GM18520 (cell line): ENCODE data around the gene NELFE.
"Not testable (repeated sequence)": the region's sequence is repeated elsewhere in the genome, so short reads cannot be mapped to it uniquely, and the experiment has no call there.

ENCODE experiments used
- ATAC-seq: cut with Tn5 transposase; IDR thresholded peaks from one replicate; pipeline ENCODE4 v1.9.1; 2021; ENCODE audit not compliant: unreplicated experiment

NELFE gene, protein sequence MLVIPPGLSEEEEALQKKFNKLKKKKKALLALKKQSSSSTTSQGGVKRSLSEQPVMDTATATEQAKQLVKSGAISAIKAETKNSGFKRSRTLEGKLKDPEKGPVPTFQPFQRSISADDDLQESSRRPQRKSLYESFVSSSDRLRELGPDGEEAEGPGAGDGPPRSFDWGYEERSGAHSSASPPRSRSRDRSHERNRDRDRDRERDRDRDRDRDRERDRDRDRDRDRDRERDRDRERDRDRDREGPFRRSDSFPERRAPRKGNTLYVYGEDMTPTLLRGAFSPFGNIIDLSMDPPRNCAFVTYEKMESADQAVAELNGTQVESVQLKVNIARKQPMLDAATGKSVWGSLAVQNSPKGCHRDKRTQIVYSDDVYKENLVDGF

DNA sequence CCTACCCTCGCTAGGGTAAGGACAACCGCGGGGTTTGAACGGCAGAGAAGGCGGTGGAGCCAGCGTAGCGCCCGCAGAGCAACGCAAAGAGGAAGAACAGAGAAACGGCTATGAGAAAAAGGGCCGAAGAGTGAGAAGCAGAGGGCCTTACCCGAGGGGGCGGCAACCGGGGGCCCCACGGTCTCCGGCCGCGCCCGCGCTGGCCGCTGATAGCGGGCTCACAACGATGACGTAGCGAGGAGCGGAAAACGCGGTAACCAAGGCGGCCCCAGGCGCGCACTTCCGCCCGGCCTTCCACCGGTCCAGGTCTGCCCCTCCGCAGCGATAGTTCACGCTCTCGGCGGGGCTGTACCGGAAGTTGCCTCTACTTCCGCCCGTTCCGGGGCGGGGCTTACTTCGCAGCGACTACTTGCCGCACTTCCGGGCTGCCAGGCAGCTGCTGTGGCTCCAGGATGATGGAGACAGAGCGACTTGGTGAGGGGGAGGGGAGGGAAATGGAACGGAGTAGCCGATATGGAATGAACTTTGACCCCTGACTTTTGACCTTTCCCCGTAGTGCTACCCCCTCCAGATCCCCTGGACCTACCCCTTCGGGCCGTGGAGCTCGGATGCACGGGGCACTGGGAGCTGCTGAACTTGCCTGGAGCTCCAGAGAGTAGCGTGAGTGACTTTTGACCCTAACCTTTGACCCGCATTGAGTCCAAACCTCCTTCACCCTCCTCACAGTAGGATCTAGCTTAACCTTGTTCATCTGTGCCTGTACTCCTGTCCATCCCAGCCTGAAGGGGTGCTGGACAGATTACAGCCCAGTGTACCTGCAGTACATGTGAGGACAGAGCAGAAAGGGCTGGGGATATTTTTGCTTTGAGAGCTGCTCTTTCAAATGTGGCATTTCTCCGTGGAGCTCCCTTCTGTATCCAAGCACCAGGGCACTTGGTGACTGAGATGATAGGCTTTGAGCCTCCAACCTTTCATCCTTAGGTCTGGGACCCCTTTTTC is at the start of gene NELFE, which contains the start of gene SKIC2:
Gene NELFE, minus strand, starts transcription at position 231 of the 999 bp plus-strand sequence. CDS start 525 bp downstream, outside the sequence.
Gene SKIC2, plus strand, starts transcription at position 435 of the 999 bp plus-strand sequence. Its CDS starts 18 bp downstream, at position 453.
- ATAC-seq, result peak; percentile 97

DNA sequence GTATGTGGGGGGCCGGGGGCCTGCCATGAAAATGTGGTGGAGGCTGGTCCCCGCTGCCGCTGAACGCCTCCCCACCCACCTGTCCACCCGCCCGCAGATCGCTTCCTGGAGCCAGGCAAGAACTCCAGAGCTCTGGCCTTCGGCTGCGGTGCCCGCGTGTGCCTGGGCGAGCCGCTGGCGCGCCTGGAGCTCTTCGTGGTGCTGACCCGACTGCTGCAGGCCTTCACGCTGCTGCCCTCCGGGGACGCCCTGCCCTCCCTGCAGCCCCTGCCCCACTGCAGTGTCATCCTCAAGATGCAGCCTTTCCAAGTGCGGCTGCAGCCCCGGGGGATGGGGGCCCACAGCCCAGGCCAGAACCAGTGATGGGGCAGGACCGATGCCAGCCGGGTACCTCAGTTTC is 49.3 kb upstream of the NELFE start:
- ATAC-seq, result not testable (repeated sequence)

DNA sequence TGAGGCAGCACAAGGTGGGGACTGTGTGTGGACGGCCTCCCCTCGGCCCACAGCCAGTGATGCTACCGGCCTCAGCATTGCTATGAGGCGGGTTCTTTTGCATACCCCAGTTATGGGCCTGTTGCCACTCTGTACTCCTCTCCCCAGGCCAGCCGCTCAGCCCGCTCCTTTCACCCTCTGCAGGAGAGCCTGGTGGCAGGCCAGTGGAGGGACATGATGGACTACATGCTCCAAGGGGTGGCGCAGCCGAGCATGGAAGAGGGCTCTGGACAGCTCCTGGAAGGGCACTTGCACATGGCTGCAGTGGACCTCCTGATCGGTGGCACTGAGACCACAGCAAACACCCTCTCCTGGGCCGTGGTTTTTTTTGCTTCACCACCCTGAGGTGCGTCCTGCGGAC is 48.3 kb upstream of the NELFE start:
- ATAC-seq, result not testable (repeated sequence)

DNA sequence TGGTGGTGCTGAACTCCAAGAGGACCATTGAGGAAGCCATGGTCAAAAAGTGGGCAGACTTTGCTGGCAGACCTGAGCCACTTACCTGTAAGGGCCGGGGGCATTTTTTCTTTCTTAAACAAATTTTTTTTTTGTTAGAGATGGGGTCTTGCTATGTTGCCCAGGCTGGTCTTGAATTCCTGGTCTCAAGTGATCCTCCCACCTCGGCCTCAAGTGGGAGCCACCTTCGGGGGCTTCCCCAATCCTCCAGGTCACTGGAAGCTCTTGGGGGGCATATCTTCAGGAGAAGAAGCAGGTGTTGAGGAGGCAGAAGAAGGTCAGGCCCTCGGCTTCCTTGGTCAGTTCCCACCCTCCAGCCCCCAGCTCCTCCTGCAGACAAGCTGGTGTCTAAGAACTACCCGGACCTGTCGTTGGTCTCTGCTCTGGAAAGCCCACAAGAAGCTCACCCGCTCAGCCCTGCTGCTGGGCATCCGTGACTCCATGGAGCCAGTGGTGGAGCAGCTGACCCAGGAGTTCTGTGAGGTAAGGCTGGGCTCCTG is 47.3 kb upstream of the NELFE start:
- ATAC-seq, result not testable (repeated sequence)

DNA sequence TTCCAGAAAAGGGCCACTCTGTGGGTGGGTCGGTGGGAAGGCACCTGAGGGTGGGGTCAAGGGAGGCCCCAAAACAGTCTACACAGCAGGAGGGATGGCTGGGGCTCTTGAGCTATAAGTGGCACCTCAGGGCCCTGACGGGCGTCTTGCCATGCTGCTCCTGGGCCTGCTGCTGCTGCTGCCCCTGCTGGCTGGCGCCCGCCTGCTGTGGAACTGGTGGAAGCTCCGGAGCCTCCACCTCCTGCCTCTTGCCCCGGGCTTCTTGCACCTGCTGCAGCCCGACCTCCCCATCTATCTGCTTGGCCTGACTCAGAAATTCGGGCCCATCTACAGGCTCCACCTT is 46.7 kb upstream of the NELFE start:
- ATAC-seq, result not testable (repeated sequence)

DNA sequence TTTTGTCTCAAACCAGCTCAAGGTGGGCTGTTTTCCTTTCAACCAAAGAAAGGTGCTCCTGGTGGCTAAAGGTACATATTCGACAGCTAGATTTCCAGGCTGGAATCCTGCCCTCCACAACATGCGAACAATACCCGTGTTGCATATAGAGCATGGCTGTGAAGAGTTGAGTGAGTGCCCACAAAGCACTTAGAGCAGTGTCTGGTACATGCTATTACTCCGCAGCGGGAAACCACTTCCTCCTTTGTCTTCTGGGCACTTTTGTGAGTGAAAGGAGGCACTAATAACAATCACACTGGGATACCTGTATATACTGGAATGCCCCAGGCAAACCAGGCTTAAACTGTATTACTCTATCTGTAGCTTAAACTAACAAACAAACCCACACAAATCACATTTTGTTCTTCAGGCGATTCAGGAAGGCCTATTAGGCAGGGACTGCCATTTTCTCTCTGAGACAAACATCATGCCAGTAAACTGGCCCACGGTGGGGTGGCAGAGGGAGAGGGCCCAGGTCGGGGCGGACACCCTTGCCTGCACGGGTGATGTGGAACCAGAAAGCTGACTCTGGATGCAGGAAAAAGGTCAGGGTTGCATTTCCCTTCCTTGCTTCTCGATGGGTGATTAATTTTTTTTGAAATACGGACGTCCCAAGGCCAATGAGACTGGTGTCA is 46.2 kb upstream of the NELFE start:
- ATAC-seq, result not testable (repeated sequence)

DNA sequence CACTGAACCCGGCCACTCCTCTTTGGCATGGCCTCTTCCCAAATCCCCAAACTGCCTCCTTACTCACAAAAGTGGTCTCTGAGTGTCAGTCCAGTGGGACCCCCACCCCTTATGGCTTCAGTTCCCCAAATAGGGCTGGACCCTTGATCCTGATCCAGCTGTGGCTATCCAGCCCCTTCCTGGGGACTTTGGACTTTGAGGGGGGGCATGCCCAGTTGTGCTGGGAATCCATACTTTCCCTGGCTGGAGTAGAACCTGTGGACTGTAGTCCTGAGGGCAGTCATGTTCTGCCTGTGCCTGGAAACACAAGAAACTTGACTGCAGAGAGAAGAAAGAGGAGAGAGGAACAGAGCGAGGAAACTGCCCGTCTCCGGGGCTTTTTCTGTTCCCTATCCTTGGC is 45.6 kb upstream of the NELFE start:
- ATAC-seq, result not testable (repeated sequence)

DNA sequence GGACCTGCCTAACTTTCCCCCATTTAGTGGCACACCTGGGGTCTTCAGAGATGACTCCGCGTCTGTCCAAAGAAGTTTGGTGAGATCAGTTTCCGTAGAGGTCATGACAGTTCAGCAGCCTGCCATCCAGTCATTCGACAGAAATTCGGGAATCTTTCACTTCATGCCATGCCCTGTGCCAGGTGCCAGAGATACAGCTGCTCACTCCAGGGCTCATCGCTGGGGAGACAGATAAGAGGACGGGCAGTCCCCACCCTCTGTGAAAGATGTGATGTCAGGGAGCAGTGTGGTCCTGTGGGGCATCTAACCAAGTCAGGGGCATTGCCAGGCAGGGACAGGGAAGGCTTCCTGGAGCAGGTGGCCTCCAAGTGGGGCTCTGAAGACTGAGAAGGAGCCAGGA is 44.5 kb upstream of the NELFE start:
- not testable (repeated sequence) for ATAC-seq

DNA sequence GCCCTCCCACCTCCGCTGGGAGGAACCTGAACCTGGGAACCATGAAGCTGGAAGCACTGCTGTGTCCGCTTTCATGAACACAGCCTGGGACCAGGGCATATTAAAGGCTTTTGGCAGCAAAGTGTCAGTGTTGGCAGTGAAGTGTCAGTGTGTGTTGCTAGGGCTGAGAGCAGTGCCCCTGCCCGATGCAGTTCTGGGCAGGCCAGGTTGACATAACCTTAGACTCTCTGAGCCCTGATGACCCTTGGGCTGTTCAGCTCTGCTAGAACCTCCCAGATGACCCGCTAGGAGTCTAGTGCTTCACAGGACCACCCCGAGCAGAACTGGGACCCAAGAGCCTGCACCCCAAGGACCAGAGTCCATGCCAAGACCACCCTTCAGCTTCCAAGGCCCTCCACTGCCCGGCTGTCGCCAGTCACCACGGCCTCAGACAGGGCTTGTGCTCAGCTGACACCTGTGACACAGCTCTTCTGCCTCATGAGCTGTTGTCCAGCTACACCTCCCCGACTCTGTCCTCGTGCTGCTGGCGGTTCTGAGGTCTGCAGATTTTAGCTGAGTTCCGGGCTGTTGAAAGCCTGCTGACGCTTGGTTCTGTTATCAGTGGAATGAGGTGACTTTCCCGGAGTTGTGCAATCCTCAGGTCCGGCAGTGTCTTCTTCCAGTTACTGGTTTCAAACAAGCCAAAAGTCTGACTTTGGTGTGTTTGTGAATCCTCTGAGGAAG is 43.9 kb upstream of the NELFE start:
- ATAC-seq, result not testable (repeated sequence)

DNA sequence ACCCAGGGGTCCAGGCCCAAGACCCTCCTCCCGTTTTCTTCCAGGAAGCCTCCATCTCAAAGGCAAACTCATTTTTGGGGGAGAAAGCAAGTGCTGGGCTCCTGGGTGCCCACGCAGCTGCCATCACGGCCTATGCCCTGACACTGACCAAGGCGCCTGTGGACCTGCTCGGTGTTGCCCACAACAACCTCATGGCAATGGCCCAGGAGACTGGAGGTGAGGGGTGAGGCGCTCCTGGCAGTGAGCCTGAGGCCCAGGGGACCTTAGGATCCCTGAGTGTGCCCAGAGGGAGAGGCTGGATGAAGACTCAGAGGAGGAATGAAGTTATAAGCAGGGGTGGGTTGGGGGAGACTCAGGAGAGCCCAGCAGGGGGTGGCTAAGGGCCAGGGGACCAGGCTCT is 37.6 kb upstream of the NELFE start:
- ATAC-seq, result not testable (repeated sequence)

DNA sequence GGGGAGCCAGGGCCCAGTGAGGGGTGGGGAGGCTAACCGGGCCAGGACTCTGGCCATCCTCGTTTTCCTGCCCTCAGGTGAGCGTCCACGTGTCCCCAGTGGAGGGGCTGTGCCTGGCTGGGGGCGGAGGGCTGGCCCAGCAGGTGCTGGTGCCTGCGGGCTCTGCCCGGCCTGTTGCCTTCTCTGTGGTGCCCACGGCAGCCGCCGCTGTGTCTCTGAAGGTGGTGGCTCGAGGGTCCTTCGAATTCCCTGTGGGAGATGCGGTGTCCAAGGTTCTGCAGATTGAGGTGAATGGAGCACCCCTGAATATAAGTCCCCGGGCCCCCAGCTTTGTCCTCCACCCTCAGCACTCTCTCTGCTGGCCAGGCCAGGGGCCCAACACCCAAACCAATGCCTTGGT is 35.6 kb upstream of the NELFE start:
- not testable (repeated sequence) for ATAC-seq

DNA sequence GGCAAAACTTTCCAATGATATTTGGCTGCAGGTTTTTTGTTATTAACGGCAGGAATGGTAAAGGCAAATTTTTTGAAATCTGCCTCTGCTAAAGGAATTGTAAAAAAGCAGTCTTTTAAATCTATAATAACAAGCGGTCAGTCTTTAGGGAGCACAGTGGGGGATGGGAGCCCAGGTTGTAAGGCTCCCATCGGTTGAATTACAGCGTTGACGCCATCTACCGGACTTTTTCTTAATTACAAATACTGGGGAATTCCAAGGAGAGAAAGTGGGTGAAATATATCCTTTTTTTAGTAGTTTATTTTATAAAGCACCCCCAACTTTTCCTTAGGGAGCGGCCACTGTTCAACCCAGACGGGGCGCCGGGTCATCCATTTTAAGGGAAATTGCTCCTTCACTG is 30.6 kb upstream of the NELFE start:
- ATAC-seq, result not testable (repeated sequence)

DNA sequence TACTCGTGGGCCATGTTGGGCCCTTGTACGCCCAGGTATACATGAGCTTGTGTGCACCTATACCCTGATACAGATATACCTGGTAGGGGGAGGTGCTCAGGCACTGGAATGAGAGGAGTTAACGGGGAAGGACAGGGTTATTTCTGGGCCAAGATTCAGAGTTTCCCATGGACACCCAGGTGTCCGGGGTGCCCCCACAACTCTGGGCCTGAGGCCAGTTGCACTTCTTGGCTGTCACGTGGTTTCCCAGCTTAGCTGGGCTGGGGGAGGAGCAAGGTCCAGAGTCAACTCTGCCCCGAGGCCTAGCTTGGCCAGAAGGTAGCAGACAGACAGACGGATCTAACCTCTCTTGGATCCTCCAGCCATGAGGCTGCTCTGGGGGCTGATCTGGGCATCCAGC is 23.0 kb upstream of the NELFE start, which contains the start of gene C4A:
Gene C4A, plus strand, starts transcription at position 314 of the 400 bp plus-strand sequence. Its CDS starts 51 bp downstream, at position 365.
- ATAC-seq, result not testable (repeated sequence)

DNA sequence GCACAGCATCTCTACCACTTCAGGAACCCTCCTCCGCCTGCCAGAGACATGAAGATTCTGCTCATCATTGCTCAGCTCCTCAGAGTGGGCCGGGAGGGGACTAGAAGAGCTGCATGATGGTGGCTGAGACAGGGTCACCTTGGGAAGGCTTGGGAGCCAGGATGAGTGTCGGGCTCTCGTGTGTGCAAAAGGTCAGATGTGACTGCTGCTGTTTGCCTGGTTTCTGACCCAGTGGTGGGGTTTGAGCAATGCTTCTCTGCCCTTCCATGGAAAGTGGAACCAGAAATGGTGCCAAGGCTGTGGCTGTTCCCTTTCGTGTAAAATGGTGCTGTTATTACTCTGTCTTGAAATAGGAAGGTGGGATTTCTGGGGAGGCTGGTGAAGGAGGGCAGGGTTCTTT is 22.2 kb upstream of the NELFE start:
- not testable (repeated sequence) for ATAC-seq

DNA sequence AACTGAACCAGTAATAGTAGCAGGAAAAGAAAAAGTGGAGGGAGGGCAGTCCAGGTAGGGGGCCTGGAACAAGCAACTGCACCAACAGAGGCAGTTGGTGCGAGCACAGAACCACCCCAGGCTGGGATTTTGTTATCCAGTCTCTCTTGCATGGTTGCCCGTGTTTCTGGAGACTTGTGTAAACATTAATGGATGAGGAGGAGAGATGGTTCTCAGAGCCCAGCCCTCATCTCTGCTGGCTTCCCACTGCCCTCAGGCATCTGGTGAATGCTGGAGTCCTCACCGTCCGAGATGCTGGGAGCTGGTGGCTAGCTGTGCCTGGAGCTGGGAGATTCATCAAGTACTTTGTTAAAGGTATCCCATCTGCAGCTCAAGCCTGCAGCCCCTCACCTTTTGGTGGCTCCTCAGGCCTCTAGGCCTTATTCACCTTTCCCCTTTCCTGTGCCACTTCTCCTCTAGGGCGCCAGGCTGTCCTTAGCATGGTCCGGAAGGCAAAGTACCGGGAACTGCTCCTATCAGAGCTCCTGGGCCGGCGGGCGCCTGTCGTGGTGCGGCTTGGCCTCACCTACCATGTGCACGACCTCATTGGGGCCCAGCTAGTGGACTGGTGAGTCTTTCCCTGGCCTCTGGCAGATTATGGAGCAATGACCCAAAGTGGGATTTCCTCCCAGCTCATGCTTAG is 21.6 kb upstream of the NELFE start:
- ATAC-seq, result not testable (repeated sequence)

DNA sequence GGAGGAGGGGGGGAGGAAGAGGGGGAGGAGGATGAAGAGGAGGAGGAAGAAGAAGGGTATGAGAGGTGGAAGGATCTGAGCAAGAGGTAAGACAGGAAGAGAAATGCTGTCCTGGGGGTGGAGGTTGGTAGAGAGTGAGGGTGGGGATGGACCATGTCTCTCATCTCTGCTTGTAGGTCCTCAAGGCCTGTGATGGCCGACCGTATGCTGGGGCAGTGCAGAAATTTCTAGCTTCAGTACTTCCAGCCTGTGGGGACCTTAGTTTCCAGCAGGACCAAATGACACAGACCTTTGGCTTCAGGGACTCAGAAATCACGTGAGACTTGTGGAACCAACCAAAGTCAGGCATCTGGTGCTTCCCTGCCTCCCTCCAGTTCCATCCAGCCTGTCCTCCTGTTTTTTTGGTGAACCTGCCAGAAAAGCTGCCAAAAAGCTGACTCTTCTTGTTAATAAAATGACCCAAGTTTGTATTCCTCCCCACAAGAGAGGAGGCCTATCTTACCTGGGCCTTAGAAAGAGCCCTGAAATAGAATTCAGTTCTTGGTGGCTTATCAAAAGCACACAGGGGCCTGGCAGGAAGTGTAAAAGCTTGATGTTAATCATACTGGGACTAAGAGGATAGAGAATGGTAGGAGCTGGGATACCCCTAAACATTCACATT is 20.6 kb upstream of the NELFE start:
- no peak for ATAC-seq

DNA sequence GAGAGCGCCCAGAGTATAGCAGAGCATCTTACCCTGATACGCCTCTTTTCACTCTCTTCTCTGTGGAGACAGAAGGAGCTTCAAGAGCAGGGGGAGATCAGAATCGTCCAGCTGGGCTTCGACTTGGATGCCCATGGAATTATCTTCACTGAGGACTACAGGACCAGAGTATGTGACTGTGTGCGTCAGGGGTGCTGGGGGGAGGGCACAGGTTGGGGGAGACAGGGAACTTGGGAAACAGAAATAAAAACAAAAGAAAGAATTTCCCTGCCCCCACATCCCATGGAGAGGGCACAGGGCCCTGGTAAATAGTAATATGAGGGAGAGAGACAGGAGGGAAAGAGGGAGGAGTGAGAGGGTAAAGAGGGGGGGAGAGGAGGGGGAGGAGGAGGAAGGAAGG is 20.1 kb upstream of the NELFE start:
- ATAC-seq, result no peak

DNA sequence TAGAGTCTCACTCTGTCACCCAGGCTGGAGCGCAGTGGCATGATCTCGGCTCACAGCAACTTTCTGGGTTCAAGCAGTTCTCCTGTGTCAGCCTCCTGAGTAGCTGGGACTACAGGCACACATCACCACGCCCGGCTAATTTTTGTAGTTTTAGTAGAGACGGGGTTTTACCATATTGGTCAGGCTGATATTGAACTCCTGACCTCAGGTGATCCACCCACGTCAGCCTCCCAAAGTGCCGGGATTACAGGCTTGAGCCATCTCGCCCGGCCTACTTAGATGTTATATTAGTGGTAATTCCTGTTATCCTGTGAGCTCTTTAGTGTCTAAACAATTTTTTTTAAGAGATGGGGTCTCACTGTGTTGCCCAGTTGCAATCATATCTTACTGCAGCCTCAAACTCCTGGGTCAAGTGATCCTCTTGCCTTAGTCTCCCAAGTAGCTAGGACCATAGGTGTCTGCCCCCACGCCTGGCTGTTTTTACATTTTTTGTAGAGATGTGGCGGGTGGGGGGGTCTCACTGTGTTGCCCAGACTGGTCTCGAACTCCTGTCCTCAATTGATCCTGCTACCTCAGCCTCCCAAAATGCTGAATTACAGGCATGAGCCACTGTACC is 19.2 kb upstream of the NELFE start:
- no peak for ATAC-seq
